K562 (cell line): Measurements from ENCODE around the gene ID1. TPM values are rescaled to one million over a fixed set of nuclear protein-coding genes. Genes with fewer than 3 reads are reported as not detected.

ENCODE experiments used
- DPF2 ChIP-seq: fragments of 450-650 bp; IDR thresholded peaks from 2 replicates; pipeline ENCODE4 v1.6.1; 2016
- JUND ChIP-seq, 2 experiments: IDR thresholded peaks; 2 replicates in 1 of 2; 3 replicates in 1 of 2; pipeline ENCODE4 v1.6.1; 2011; ENCODE audit warnings: borderline replicate concordance in 2 of 2, low read depth in 2 of 2, low read length in 2 of 2, improper control_type of control experiment in 1 of 2, missing biosample characterization in 1 of 2, missing genetic modification characterization in 1 of 2, missing genetic modification reagents in 1 of 2
- L3MBTL2 ChIP-seq: fragments of 450-650 bp; IDR thresholded peaks from 2 replicates; pipeline ENCODE4 v1.6.1; 2016; ENCODE audit warnings: mild to moderate bottlenecking, moderate library complexity
- RAD51 ChIP-seq: fragments of 450-650 bp; IDR thresholded peaks from 2 replicates; pipeline ENCODE4 v1.7.1; 2016; ENCODE audit warnings: low read depth, mild to moderate bottlenecking, borderline replicate concordance
- STAT6 ChIP-seq: sonication (generic); formaldehyde crosslinking; IDR thresholded peaks from 2 replicates; pipeline ENCODE4 v1.8.1; 2023; ENCODE audit warnings: mild to moderate bottlenecking, missing genetic modification reagents
- ZBED1 ChIP-seq: IDR thresholded peaks from 2 replicates; pipeline ENCODE4 v1.6.1; 2014
- ZNF263 ChIP-seq: sonication (generic); formaldehyde crosslinking; IDR thresholded peaks from 2 replicates; pipeline ENCODE4 v1.8.0; 2022; ENCODE audit warnings: mild to moderate bottlenecking, missing genetic modification reagents, borderline replicate concordance
- ZNF318 ChIP-seq, 2 experiments: fragments of 450-650 bp; IDR thresholded peaks; 2 replicates each; pipeline ENCODE4 v1.6.1; 2016; ENCODE audit warnings: mild to moderate bottlenecking in 2 of 2, borderline replicate concordance in 1 of 2, low read depth in 1 of 2, moderate library complexity in 1 of 2
- ZNF586 ChIP-seq: fragments of 450-650 bp; formaldehyde crosslinking; conservative IDR thresholded peaks from 2 replicates; pipeline ENCODE4 v1.4.0; 2020; ENCODE audit warnings: mild to moderate bottlenecking, moderate library complexity
- ZNF696 ChIP-seq: fragments of 250-450 bp; sonication (Bioruptor Pico); conservative IDR thresholded peaks from 2 replicates; pipeline ENCODE4 v1.4.0; 2020; ENCODE audit warnings: mild to moderate bottlenecking, moderate library complexity
- polyA plus RNA-seq, 8 experiments: library from polyadenylated mRNA; depleted of rRNA in 4 of 8; stranded (reverse) in 5 of 8; unstranded in 3 of 8; fragments of >200 nt; fragmentation: Nextera tagmentation in 2 of 8; fragmentation: Illumina TruSeq in 1 of 8; extraction: Ambion mirVana in 2 of 8; extraction: Trizol in 1 of 8; gene quantifications; 2 replicates each; pipeline versions ENCODE4 v1.2.1 to v1.2.3, GENCODE V29; 2011 to 2014; ENCODE audit warnings: inconsistent platforms in 1 of 8, missing spikeins in 1 of 8
- total RNA-seq, 7 experiments: library from RNA; depleted of rRNA in 6 of 7; stranded (reverse); fragments of >200 nt in 6 of 7; fragmentation: Illumina TruSeq in 2 of 7; extraction: Trizol in 2 of 7; gene quantifications; 2 replicates each; pipeline versions ENCODE4 v1.2.1 to v1.2.3, GENCODE V29; 2011 to 2021; ENCODE audit warnings: low replicate concordance in 1 of 7
- TF ChIP-seq, protein P1 (sequence below): sonication (generic); formaldehyde crosslinking; IDR thresholded peaks from 2 replicates; pipeline ENCODE4 v1.8.1; 2023; ENCODE audit warnings: mild to moderate bottlenecking, missing genetic modification reagents
- TF ChIP-seq, protein P2 (sequence below): fragments of 450-650 bp; IDR thresholded peaks from 2 replicates; pipeline ENCODE4 v1.7.0; 2016; ENCODE audit warnings: borderline replicate concordance

The ID1 gene
- total and polyA plus RNA-seq, 9 of the 15 experiments (the other 6 are each of a cell fraction or from before 2014, with no cell fraction given): 1.4 to 358 (median 65.0) TPM

GRCh38 chr20:31590717-31591225 is 14.3 kb upstream of the ID1 start (continued):
- TF ChIP-seq ZNF263 (CRISPR knock-in tag) (peak; percentile 38; the same call in 1 of the 2 replicates), L3MBTL2 (peak; percentile 94), RAD51 (peak; percentile 52; the same call in 1 of the 2 replicates), JUND (IDR thresholded peaks at IDR 0.05; ENCODE audit: borderline replicate concordance, low read depth, low read length) (peak; percentile 17; the same call in 1 of the 2 replicates), JUND (tag; IDR thresholded peaks at IDR 0.05; ENCODE audit: borderline replicate concordance, low read depth, low read length) (peak; percentile 39; the same call in 1 of the 3 replicates), ZNF586 (no peak), STAT6 (0 out of 2 replicates have a peak, but pooled peaks have one; percentile 39), ZNF696 (CRISPR knock-in tag) (no peak), ZBED1 (no peak), DPF2 (peak; percentile 55), ZNF318 (IDR thresholded peaks at IDR 0.05; ENCODE audit: borderline replicate concordance in 1 of 2, low read depth in 1 of 2) (peak in 1 of 2 experiments; percentile 49; a peak in 1 of 4 replicates)
- TF ChIP-seq, protein P1, sequence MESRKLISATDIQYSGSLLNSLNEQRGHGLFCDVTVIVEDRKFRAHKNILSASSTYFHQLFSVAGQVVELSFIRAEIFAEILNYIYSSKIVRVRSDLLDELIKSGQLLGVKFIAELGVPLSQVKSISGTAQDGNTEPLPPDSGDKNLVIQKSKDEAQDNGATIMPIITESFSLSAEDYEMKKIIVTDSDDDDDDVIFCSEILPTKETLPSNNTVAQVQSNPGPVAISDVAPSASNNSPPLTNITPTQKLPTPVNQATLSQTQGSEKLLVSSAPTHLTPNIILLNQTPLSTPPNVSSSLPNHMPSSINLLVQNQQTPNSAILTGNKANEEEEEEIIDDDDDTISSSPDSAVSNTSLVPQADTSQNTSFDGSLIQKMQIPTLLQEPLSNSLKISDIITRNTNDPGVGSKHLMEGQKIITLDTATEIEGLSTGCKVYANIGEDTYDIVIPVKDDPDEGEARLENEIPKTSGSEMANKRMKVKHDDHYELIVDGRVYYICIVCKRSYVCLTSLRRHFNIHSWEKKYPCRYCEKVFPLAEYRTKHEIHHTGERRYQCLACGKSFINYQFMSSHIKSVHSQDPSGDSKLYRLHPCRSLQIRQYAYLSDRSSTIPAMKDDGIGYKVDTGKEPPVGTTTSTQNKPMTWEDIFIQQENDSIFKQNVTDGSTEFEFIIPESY (CRISPR knock-in tag): 0 out of 2 replicates have a peak, but pooled peaks have one; percentile 14
- TF ChIP-seq, protein P2, sequence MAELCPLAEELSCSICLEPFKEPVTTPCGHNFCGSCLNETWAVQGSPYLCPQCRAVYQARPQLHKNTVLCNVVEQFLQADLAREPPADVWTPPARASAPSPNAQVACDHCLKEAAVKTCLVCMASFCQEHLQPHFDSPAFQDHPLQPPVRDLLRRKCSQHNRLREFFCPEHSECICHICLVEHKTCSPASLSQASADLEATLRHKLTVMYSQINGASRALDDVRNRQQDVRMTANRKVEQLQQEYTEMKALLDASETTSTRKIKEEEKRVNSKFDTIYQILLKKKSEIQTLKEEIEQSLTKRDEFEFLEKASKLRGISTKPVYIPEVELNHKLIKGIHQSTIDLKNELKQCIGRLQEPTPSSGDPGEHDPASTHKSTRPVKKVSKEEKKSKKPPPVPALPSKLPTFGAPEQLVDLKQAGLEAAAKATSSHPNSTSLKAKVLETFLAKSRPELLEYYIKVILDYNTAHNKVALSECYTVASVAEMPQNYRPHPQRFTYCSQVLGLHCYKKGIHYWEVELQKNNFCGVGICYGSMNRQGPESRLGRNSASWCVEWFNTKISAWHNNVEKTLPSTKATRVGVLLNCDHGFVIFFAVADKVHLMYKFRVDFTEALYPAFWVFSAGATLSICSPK: no peak
